H1 (cell line): ENCODE results near the gene MEIOB. TPM values are rescaled to one million over a fixed set of nuclear protein-coding genes. Genes with fewer than 3 reads are reported as not detected.

ENCODE experiments used
- CTCF ChIA-PET: fragments of 300-600 bp; sonication (Branson Sonifier 250); formaldehyde crosslinking; loops from one replicate; lab custom pipeline; 2021; ENCODE audit not compliant: partially characterized antibody; lab: Charles Lee
- POLR2A ChIA-PET: fragments of 300-600 bp; sonication (Branson Sonifier 250); formaldehyde crosslinking; loops from one replicate; lab custom pipeline; 2021; ENCODE audit warnings: inconsistent platforms; ENCODE audit not compliant: partially characterized antibody; lab: Charles Lee
- DNase-seq, 2 experiments: peaks; one replicate each; pipeline versions ENCODE4 v3.0.0 to v3.0.0-alpha.2; 2010 to 2022; ENCODE audit warnings: low spot score in 2 of 2, low read depth in 1 of 2, mixed read lengths in 1 of 2
- FAIRE-seq: peaks from 2 replicates; lab custom pipeline; 2011; peaks lifted over from hg19 to GRCh38; lab: Jason Lieb, UNC
- H2AFZ ChIP-seq: 2 replicates; pipeline ENCODE4 v1.8.1; 2012; ENCODE audit warnings: low read length, inconsistent platforms
- H2AK5ac ChIP-seq: 2 replicates; pipeline ENCODE4 v1.6.1; 2013; ENCODE audit warnings: low read depth, low read length
- H2BK120ac ChIP-seq: replicated peaks from 2 replicates; pipeline ENCODE3; 2013; ENCODE audit warnings: low read depth, low read length, inconsistent platforms
- H2BK12ac ChIP-seq: 2 replicates; pipeline ENCODE4 v1.6.1; 2013; ENCODE audit warnings: low read depth, low read length
- H2BK15ac ChIP-seq: 2 replicates; pipeline ENCODE4 v1.6.1; 2013; ENCODE audit warnings: low read length
- H2BK20ac ChIP-seq: 2 replicates; pipeline ENCODE4 v1.6.1; 2013; ENCODE audit warnings: low read length
- H2BK5ac ChIP-seq: 2 replicates; pipeline ENCODE4 v1.6.1; 2013; ENCODE audit warnings: low read depth, low read length
- H3K14ac ChIP-seq: 2 replicates; pipeline ENCODE4 v1.6.1; 2013; ENCODE audit warnings: inconsistent platforms; ENCODE audit not compliant: insufficient read length
- H3K18ac ChIP-seq: 2 replicates; pipeline ENCODE4 v1.6.1; 2013; ENCODE audit warnings: low read length; ENCODE audit errors: extremely low read depth
- H3K23ac ChIP-seq: 2 replicates; pipeline ENCODE4 v1.6.1; 2013; ENCODE audit warnings: inconsistent platforms; ENCODE audit not compliant: insufficient read length
- H3K23me2 ChIP-seq: 2 replicates; pipeline ENCODE4 v1.6.1; 2013; ENCODE audit warnings: low read depth, low read length
- H3K27ac ChIP-seq: 2 replicates; pipeline ENCODE4 v1.6.1; 2011; ENCODE audit warnings: low read depth, low read length, inconsistent platforms
- H3K27me3 ChIP-seq, 4 experiments: replicated peaks in 1 of 4; 1 replicate in 1 of 4; 2 replicates in 3 of 4; pipeline versions ENCODE4 v1.6.1 to v1.8.1; 2011 to 2013; ENCODE audit warnings: low read length in 3 of 4, mild to moderate bottlenecking in 3 of 4, inconsistent platforms in 2 of 4, mixed read lengths in 2 of 4, moderate library complexity in 1 of 4; ENCODE audit not compliant: control insufficient read depth in 3 of 4, insufficient read depth in 3 of 4; ENCODE audit errors: extremely low read depth in 1 of 4
- H3K36me3 ChIP-seq, 4 experiments: 2 replicates each; pipeline versions ENCODE4 v1.6.1 to v1.8.1; 2011 to 2013; ENCODE audit warnings: mild to moderate bottlenecking in 4 of 4, low read length in 3 of 4, moderate library complexity in 2 of 4, control low read depth in 1 of 4, inconsistent platforms in 1 of 4; ENCODE audit not compliant: insufficient read depth in 4 of 4, control insufficient read depth in 2 of 4
- H3K4ac ChIP-seq: replicated peaks from 2 replicates; pipeline ENCODE3; 2013; ENCODE audit warnings: low read length, low read depth, mixed read lengths, inconsistent platforms; ENCODE audit not compliant: insufficient read length
- H3K4me1 ChIP-seq, 4 experiments: replicated peaks in 1 of 4; 1 replicate in 1 of 4; 2 replicates in 3 of 4; pipeline versions ENCODE4 v1.6.1 to v1.8.1; 2011 to 2013; ENCODE audit warnings: low read length in 3 of 4, inconsistent platforms in 2 of 4, mixed read lengths in 1 of 4; ENCODE audit not compliant: insufficient read depth in 4 of 4, control insufficient read depth in 3 of 4
- H3K4me2 ChIP-seq, 2 experiments: 2 replicates each; pipeline versions ENCODE4 v1.6.1 to v1.8.1; 2011 to 2013; ENCODE audit warnings: low read depth in 2 of 2, low read length in 2 of 2, control low read depth in 1 of 2, inconsistent platforms in 1 of 2, mild to moderate bottlenecking in 1 of 2; ENCODE audit not compliant: insufficient read depth in 1 of 2
- H3K4me3 ChIP-seq, 4 experiments: fragments of 200-600, 300-600 bp in 1 of 4; sonication (generic), shearing (Covaris generic), sonication (Bioruptor Twin) in 1 of 4; 2 replicates each; pipeline versions ENCODE4 v1.5.1 to v1.8.1; 2011 to 2016; ENCODE audit warnings: low read length in 4 of 4, low read depth in 3 of 4, control low read depth in 2 of 4, inconsistent platforms in 2 of 4, mild to moderate bottlenecking in 2 of 4, mixed read lengths in 1 of 4, moderate library complexity in 1 of 4; ENCODE audit not compliant: insufficient read depth in 2 of 4; ENCODE audit errors: extremely low read depth in 1 of 4
- H3K56ac ChIP-seq: replicated peaks from 2 replicates; pipeline ENCODE3; 2013; ENCODE audit warnings: low read depth, mild to moderate bottlenecking, mixed read lengths, low read length, inconsistent platforms; ENCODE audit not compliant: insufficient read length
- H3K79me1 ChIP-seq: 2 replicates; pipeline ENCODE4 v1.6.1; 2013; ENCODE audit warnings: low read depth, low read length, control low read depth
- H3K79me2 ChIP-seq, 2 experiments: 2 replicates each; pipeline versions ENCODE4 v1.6.1 to v1.8.1; 2012 to 2013; ENCODE audit warnings: low read length in 2 of 2, mild to moderate bottlenecking in 2 of 2, inconsistent platforms in 1 of 2; ENCODE audit not compliant: insufficient read depth in 2 of 2, control insufficient read depth in 1 of 2
- H3K9ac ChIP-seq, 4 experiments: replicated peaks in 1 of 4; 1 replicate in 1 of 4; 2 replicates in 3 of 4; pipeline versions ENCODE4 v1.6.1 to v1.8.1; 2011 to 2013; ENCODE audit warnings: low read depth in 3 of 4, low read length in 3 of 4, control low read depth in 2 of 4, mild to moderate bottlenecking in 2 of 4, moderate library complexity in 2 of 4, inconsistent platforms in 1 of 4; ENCODE audit errors: extremely low read depth in 1 of 4
- H3K9me3 ChIP-seq, 2 experiments: 2 replicates each; pipeline versions ENCODE4 v1.6.1 to v1.8.1; 2012 to 2013; ENCODE audit warnings: mild to moderate bottlenecking in 2 of 2, moderate library complexity in 2 of 2, control low read depth in 1 of 2, inconsistent platforms in 1 of 2, low read depth in 1 of 2, low read length in 1 of 2, mixed read lengths in 1 of 2; ENCODE audit not compliant: insufficient read depth in 2 of 2
- H4K20me1 ChIP-seq, 2 experiments: replicated peaks in 1 of 2; 2 replicates each; pipeline versions ENCODE3 to v1.8.1; 2011 to 2013; ENCODE audit warnings: inconsistent platforms in 2 of 2, low read length in 2 of 2, mild to moderate bottlenecking in 1 of 2; ENCODE audit not compliant: insufficient read depth in 2 of 2, control insufficient read depth in 1 of 2
- H4K5ac ChIP-seq: 2 replicates; pipeline ENCODE4 v1.6.1; 2013; ENCODE audit warnings: low read length, low read depth, mixed read lengths, inconsistent platforms; ENCODE audit not compliant: insufficient read length
- H4K8ac ChIP-seq: 2 replicates; pipeline ENCODE4 v1.8.0; 2013; ENCODE audit warnings: mild to moderate bottlenecking, moderate library complexity, low read length, inconsistent platforms; ENCODE audit not compliant: insufficient read depth; ENCODE audit errors: extremely low read depth
- H4K91ac ChIP-seq: replicated peaks from 2 replicates; pipeline ENCODE3; 2013; ENCODE audit warnings: low read length, mixed read lengths, inconsistent platforms; ENCODE audit not compliant: insufficient read length
- BACH1 ChIP-seq: IDR thresholded peaks from 2 replicates; pipeline ENCODE4 v1.6.1; 2012; ENCODE audit warnings: low read length, improper control_type of control experiment
- CBX5 ChIP-seq: fragments of 300-800, 300-1000 bp; sonication (generic); IDR thresholded peaks from 2 replicates; pipeline ENCODE4 v1.7.1; 2016; ENCODE audit warnings: antibody characterized with exemption, low read length, low read depth
- CTBP2 ChIP-seq: IDR thresholded peaks from 2 replicates; pipeline ENCODE4 v1.7.0; 2011; ENCODE audit warnings: borderline replicate concordance, mild to moderate bottlenecking, moderate library complexity, mixed read lengths, low read length; ENCODE audit not compliant: insufficient read depth, insufficient read length
- RAD21 ChIP-seq, 2 experiments: IDR thresholded peaks in 1 of 2; conservative IDR thresholded peaks in 1 of 2; 2 replicates each; pipeline ENCODE4 v1.6.1; 2011; ENCODE audit warnings: low read depth in 2 of 2, low read length in 2 of 2, improper control_type of control experiment in 1 of 2, inconsistent platforms in 1 of 2, mild to moderate bottlenecking in 1 of 2, moderate library complexity in 1 of 2
- SIRT6 ChIP-seq: IDR thresholded peaks from one replicate; pipeline ENCODE4 v1.7.1; 2012; ENCODE audit warnings: low read length, inconsistent platforms
- WGBS, 2 experiments: shearing (Covaris generic) in 1 of 2; methylation state at CpG; one replicate each; pipeline versions ENCODE4 v1.1.6 to v1.1.7; 2013 to 2015; ENCODE audit warnings: low lambda C conversion rate in 2 of 2, mixed read lengths in 2 of 2, inconsistent platforms in 1 of 2, low coverage in 1 of 2, missing lambda C conversion rate in 1 of 2; ENCODE audit not compliant: insufficient replicate concordance in 2 of 2, insufficient coverage in 1 of 2, insufficient read length in 1 of 2; ENCODE audit errors: extremely low coverage in 1 of 2, missing lambda C conversion rate in 1 of 2; 5-methylcytosine and 5-hydroxymethylcytosine counted together
- polyA plus RNA-seq, 7 experiments: library from polyadenylated mRNA; depleted of rRNA in 3 of 7; stranded (reverse) in 5 of 7; unstranded in 2 of 7; fragments of >200 nt in 5 of 7; fragments of 200-250 nt in 2 of 7; gene quantifications; 1 replicate in 5 of 7; 2 replicates in 1 of 7; 4 replicates in 1 of 7; pipeline versions ENCODE4 v1.2.1 to v1.2.3, GENCODE V29; 2011 to 2013; ENCODE audit warnings: missing spikeins in 2 of 7, mixed read lengths in 2 of 7
- total RNA-seq: library from RNA; stranded (reverse); fragmentation: NEBNext Ultra II Directional; extraction: Animal tissue kit (Norgen Biotek cat#: 25700); gene quantifications from 2 replicates; pipeline ENCODE4 v1.2.1, GENCODE V29; 2021
- TF ChIP-seq, protein P1 (sequence below), 3 experiments: IDR thresholded peaks; 1 replicate in 2 of 3; 2 replicates in 1 of 3; pipeline versions ENCODE4 v1.5.1 to v1.6.1; 2011; ENCODE audit warnings: low read length in 3 of 3, mild to moderate bottlenecking in 3 of 3, inconsistent platforms in 2 of 3, low read depth in 1 of 3, moderate library complexity in 1 of 3; ENCODE audit not compliant: insufficient read depth in 1 of 3; ENCODE audit errors: control extremely low read depth in 1 of 3
- TF ChIP-seq, protein P2 (sequence below): IDR thresholded peaks from 2 replicates; pipeline ENCODE4 v1.6.1; 2011; ENCODE audit warnings: low read depth, mild to moderate bottlenecking, low read length; ENCODE audit not compliant: insufficient read depth

The MEIOB gene
- total and polyA plus RNA-seq, 2 of the 8 experiments (the other 6 are each of a cell fraction or from before 2014, with no cell fraction given), result 0.63 to 1.1 TPM

DNA sequence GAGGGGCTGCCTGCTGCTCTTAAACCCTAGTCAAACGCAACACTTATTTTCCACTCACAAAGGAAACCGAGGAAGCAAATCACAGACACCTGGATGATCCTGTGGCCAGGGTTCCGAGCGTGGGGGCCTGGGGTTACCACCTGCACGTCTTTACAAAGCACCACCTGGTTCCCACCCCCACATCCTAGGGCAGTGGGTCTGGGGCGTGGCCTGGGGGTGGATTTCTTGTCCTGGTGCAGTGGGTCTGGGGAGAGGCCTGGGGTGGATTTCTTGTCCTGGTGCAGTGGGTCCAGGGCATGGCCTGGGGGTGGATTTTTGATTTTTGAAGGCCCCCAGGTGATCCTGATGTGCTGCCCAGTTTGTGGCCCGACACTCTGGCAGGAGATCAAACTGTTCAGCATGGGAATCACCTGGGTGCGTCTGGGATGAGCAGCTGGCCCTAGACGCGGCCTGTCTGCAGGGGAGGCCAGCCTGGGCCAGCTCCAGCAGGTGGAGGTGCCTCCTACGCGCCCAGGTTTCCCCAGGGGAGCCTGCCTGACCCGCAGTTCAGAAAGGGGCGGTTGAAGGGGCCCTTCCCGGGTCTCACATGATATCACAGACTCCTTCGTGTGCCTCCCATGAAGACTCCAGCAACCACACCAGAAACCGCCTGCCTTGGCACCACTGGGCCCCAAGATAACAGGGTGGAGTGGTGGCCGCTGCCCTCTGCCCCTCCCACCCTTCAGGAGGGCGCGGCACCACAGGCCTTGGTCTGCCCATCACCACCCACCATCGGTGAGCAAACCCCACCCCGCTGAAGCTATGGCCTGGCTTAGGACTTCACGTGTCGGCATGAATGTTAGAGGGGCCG lies 51.6 kb downstream of the MEIOB start:
- H2BK15ac ChIP-seq, result no peak overlapping the region
- CTCF ChIA-PET, result interaction anchor here (1.5 kb wide), 1 partner anchor 9 kb away, joined by 7 read pairs; no protein-coding TSS in a partner anchor
- WGBS, 2 experiments, result 87% methylated on average over 22 of the region's 25 CpGs; no CpG with 5 or more reads in 1 of the 2 experiments
- TF ChIP-seq CTBP2, result no peak
- TF ChIP-seq, protein P1, sequence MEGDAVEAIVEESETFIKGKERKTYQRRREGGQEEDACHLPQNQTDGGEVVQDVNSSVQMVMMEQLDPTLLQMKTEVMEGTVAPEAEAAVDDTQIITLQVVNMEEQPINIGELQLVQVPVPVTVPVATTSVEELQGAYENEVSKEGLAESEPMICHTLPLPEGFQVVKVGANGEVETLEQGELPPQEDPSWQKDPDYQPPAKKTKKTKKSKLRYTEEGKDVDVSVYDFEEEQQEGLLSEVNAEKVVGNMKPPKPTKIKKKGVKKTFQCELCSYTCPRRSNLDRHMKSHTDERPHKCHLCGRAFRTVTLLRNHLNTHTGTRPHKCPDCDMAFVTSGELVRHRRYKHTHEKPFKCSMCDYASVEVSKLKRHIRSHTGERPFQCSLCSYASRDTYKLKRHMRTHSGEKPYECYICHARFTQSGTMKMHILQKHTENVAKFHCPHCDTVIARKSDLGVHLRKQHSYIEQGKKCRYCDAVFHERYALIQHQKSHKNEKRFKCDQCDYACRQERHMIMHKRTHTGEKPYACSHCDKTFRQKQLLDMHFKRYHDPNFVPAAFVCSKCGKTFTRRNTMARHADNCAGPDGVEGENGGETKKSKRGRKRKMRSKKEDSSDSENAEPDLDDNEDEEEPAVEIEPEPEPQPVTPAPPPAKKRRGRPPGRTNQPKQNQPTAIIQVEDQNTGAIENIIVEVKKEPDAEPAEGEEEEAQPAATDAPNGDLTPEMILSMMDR (IDR thresholded peaks at IDR 0.05; ENCODE audit: control extremely low read depth in 1 of 3, insufficient read depth in 1 of 3, low read depth in 1 of 3, low read length in 3 of 3), result no peak
- TF ChIP-seq SIRT6, result no peak
- no peak for TF ChIP-seq BACH1
- no peak for TF ChIP-seq RAD21 (IDR thresholded peaks at IDR 0.05 in 1 of 2, conservative IDR thresholded peaks at IDR 0.05 in 1 of 2; ENCODE audit: low read depth in 2 of 2, low read length in 2 of 2)
- TF ChIP-seq, protein P2, sequence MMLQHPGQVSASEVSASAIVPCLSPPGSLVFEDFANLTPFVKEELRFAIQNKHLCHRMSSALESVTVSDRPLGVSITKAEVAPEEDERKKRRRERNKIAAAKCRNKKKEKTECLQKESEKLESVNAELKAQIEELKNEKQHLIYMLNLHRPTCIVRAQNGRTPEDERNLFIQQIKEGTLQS, result no peak
- no peak for TF ChIP-seq CBX5

More for the DNA sequence above, 51.6 kb downstream of the MEIOB start:
- POLR2A ChIA-PET, result interaction anchor here (1.0 to 1.5 kb wide), 2 partner anchors 29 to 32 kb away, joined by 3 to 4 read pairs; no protein-coding TSS in a partner anchor
- no peak overlapping the region for H2BK5ac ChIP-seq
- H3K23me2 ChIP-seq, result no peaks in the 10 kb centered on the region
- H3K27me3 ChIP-seq, result peaks cover 0 to 2% (median 0%) of the 10 kb centered on the region in 4 experiments; a peak in 3 of 7 replicates
- H2BK120ac ChIP-seq, result no peak overlapping the region
- no peak overlapping the region for H2BK12ac ChIP-seq
- H3K27ac ChIP-seq, result no peak overlapping the region
- H2BK20ac ChIP-seq, result no peak overlapping the region
- no peak overlapping the region for H3K9ac ChIP-seq
- no peak overlapping the region for H3K14ac ChIP-seq
- no peak overlapping the region for H4K5ac ChIP-seq
- H4K20me1 ChIP-seq, result peaks cover 4 to 13% of the 10 kb centered on the region in 2 experiments
- H4K8ac ChIP-seq, result peak overlapping the region; percentile 36; the same call in 1 of the 2 replicates
- no peaks in the 10 kb centered on the region for H3K4me1 ChIP-seq
- peaks cover 0 to 9% (median 4%) of the 10 kb centered on the region in 4 experiments; a peak in 5 of 8 replicates for H3K36me3 ChIP-seq
- H2AK5ac ChIP-seq, result no peak overlapping the region
- no peak overlapping the region for H3K4me3 ChIP-seq
- H3K4me2 ChIP-seq, result no peak overlapping the region
- H3K4ac ChIP-seq, result no peak overlapping the region
- H3K23ac ChIP-seq, result no peak overlapping the region
- no peak overlapping the region for H2AFZ ChIP-seq
- H3K9me3 ChIP-seq, result no peaks in the 10 kb centered on the region
- H3K56ac ChIP-seq, result no peak overlapping the region
- H3K79me1 ChIP-seq, result peaks cover 1% of the 10 kb centered on the region; the same call in 1 of the 2 replicates
- DNase-seq (no peak), FAIRE-seq (no peak)
- no peak overlapping the region for H4K91ac ChIP-seq
- no peak overlapping the region for H3K18ac ChIP-seq
- no peaks in the 10 kb centered on the region for H3K79me2 ChIP-seq
